Ureter (tissue), 1 donor: Measurements from ENCODE around the gene VWA8. TPM values are rescaled to one million over a fixed set of nuclear protein-coding genes. Genes with fewer than 3 reads are reported as not detected.
A peak's percentile ranks its signal among the peaks of the same experiment; 100 is the strongest.

Experiments
- DNase-seq: peaks from one replicate; pipeline ENCODE4 v3.0.0-alpha.2; 2020; ENCODE audit warnings: low spot score
- total RNA-seq: library from RNA; stranded (reverse); gene quantifications from one replicate; pipeline ENCODE4 v1.2.4, GENCODE V29; 2023
- donor health status: DM: yes; HTN: yes; CAD: no.

VWA8 gene
- 40.4 TPM for total RNA-seq

- peak; percentile 86 for DNase-seq
These were observed at the start of gene VWA8 for GRCh38 chr13:41960637-41961465. Gene VWA8, minus strand, starts transcription at chr13:41961109. Its CDS starts 94 bp downstream, at chr13:41961015.

- no peak for DNase-seq
These were observed 48.1 kb upstream of the VWA8 start for GRCh38 chr13:42009057-42009456.

GRCh38 chr13:42007844-42008243 is 46.9 kb upstream of the VWA8 start:
- DNase-seq: no peak

DNA sequence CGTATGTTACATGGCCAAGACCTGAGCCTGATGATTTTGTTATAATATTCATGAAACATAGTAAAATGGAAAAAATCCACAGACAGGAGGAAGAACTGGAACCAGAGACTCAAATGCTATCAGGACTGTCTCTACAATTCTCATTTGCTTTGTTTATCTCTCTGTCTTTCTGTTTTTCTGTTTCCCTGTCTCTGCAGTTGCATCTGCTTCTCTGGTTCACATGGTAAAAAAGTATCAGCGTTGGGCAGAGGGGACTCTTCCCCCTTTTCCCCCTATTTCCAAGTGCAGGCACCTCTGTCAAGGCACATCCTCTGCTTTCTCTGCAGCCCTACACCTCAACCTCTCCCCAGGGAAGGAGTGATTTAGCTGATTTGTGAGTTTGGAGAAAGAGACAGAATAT is 41.2 kb upstream of the VWA8 start:
- DNase-seq: no peak

GRCh38 chr13:42001580-42001979 is 40.7 kb upstream of the VWA8 start:
- DNase-seq: no peak

DNA sequence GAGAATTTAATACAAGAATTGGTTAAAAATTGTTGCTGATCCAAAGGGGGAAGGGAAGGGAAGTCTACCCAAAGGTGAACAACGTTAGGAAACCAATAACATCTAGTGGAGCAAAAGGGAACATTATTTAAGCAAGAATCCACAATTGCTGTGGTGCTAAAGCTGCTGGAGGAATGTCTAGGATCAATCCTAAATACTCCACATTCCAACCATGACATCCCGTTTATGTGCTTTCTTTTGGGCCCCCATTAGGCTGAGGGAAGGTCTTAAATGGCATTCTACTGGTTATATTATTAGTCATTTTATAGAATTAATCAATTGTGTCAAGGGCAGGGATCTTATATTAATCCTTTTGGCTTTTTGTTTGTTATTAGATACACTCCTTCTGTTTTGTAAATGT is 39.9 kb upstream of the VWA8 start:
- no peak for DNase-seq

GRCh38 chr13:41997396-41997795 is 36.5 kb upstream of the VWA8 start:
- DNase-seq: no peak

DNA sequence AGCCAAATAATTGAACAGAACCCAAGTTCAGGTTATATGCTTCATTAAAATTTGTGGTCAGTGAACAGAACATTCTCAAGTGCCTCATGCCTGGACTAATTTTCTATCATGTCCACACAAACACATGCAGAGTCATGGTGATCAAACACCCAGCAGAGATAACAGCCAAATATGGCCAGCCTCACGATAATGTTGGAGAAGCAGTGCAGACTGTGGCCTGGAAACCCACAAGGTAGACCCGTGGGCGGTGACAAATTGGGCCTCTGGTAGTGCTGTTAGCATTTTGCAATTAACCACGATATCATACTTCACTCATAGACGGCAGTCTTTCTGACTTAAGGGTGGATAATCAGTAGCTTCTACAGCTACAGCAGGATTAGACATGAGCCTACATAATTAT is 35.0 kb upstream of the VWA8 start:
- no peak for DNase-seq

DNA sequence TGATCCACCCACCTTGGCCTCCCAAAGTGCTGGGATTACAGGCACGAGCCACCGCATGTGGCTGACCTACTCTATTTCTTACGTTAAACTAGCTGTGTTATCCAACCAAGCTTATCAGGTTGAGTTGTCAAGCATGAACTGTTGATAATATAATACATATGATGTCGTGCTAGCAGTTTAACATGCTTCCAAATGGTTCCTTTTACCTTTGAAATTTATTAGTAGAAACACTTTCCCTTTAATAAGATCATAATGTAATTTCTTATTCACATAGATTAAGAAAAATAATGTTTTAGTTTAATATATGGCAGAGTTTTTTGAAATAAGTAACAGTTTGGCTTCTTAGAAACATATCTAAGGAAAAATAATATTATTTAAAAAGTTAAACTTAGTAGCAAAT is 34.4 kb upstream of the VWA8 start:
- DNase-seq: no peak

GRCh38 chr13:41994696-41995095 is 33.8 kb upstream of the VWA8 start:
- no peak for DNase-seq

DNA sequence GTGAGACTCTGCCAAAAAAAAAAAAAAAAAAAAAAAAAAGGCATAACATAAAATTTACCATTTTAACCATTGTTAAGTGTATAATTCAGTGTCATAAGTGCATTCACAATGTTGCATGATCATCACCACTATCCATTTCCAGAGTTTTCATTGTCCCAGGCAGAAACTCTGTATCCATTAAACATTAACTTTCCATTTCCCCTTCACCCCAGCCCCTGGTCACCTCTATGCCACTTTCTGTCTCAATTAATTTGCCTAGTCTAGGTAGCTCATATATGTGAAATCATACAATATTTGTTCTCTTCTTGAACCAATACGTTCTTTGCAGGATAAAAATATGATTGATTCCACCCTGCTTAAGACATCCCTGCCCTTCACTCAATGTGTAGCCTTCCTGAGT is 31.0 kb upstream of the VWA8 start:
- no peak for DNase-seq

- no peak for DNase-seq
These were observed 27.3 kb upstream of the VWA8 start for GRCh38 chr13:41988244-41988643.

GRCh38 chr13:41985788-41986508 is 25.0 kb upstream of the VWA8 start:
- DNase-seq: no peak

GRCh38 chr13:41981951-41982715 is 21.2 kb upstream of the VWA8 start:
- DNase-seq: no peak

DNA sequence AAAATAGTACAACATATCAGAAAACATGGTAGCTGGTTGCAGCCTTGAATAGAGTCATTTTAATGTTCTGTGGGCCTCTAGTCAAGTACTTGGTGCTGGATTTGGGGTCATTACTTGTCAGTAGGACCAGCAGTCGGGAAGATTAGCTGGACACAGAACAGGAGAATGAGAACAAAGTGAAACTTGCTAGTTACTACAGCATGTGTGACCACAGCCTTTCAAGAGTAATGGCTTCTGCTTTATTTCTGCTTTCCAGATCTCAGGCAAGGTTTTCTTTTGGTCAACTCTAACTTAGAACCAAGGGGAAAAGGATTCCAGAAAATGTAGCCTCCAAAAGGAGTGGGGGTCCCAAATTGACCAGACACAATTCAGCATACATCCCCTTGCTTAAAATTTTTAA is 17.1 kb upstream of the VWA8 start:
- DNase-seq: no peak

- DNase-seq: no peak
These were observed 15.6 kb upstream of the VWA8 start for GRCh38 chr13:41976476-41976875.

- peak; percentile 68 for DNase-seq
These were observed 13.5 kb upstream of the VWA8 start for GRCh38 chr13:41974262-41974900.

DNA sequence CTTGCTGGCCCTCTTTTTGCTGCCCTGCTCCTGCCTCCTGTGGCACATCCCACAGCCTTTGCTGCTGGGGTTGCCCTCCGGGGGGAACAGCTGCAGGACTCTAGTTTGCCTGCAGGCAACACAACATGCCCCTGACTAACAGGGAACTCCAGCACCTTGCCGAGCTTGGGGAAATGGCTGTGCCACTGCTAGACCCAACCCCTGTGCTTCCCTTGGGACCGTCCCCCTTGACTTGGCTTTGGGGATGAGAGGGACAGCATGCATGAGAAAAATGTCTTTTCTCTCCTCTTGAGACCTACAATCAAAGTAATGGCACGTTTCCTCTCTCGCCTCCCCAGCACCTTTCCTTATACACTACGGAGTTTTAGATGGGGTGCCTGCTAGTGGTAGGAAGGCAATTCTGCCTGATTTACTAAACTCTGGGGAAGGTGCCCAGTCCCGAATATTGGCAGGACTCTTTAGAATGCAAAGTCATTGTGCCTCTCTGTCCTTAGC is 12.4 kb upstream of the VWA8 start:
- DNase-seq: no peak

GRCh38 chr13:41971848-41972247 is 10.9 kb upstream of the VWA8 start:
- DNase-seq: no peak

GRCh38 chr13:41970918-41971317 is 10.0 kb upstream of the VWA8 start:
- DNase-seq: no peak

GRCh38 chr13:41970022-41970421 is 9.1 kb upstream of the VWA8 start:
- DNase-seq: no peak

DNA sequence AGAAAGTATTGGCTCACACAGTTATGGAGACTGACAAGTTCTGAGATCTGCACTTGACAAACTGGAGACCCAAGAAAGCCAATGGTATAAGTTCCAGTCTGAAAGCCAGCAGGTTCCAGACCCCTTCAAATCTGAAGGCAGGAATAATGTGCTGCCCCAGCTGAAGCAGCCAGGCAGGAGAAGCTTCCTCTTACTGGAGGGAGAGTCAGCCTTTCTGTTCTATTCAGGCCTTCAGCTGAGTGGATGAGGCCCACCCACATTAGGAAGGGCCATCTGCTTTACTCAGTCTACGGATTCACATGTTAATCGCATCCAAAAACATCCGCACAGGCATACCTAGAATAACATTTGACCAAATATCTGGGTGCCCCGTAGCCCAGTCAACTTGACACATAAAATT is 8.2 kb upstream of the VWA8 start:
- no peak for DNase-seq
